Adrenal gland (tissue), 12 donors: ENCODE measurements around the gene TPD52L2. TPM values are rescaled to one million over a fixed set of nuclear protein-coding genes. Genes with fewer than 3 reads are reported as not detected.

Source experiments
- DNase-seq, 7 donors: peaks; one replicate each; pipeline ENCODE4 v3.0.0-alpha.2; 2019 to 2020
- H3K27ac ChIP-seq, 5 donors: fragments of 200-600 bp; sonication (generic) in 4 of 5; 1 replicate in 3 of 5; 2 replicates in 2 of 5; pipeline versions ENCODE4 v1.5.1 to v1.8.0; 2016 to 2020; ENCODE audit warnings: mild to moderate bottlenecking in 1 of 5
- H3K27me3 ChIP-seq: fragments of 200-600 bp; 2 replicates; pipeline ENCODE4 v1.8.0; 2021
- H3K36me3 ChIP-seq, 2 donors: fragments of 200-600 bp; replicated peaks in 1 of 2; 1 replicate in 1 of 2; 2 replicates in 1 of 2; pipeline versions ENCODE4 v1.5.1 to v1.8.0; 2018 to 2022
- H3K4me1 ChIP-seq, 2 donors: fragments of 200-600 bp; replicated peaks in 1 of 2; 1 replicate in 1 of 2; 2 replicates in 1 of 2; pipeline versions ENCODE4 v1.5.1 to v1.8.0; 2018 to 2021
- H3K4me3 ChIP-seq, 4 donors: fragments of 200-600 bp; sonication (generic) in 3 of 4; one replicate each; pipeline ENCODE4 v1.5.1; 2016 to 2018
- H3K9me3 ChIP-seq, 3 donors: fragments of 200-600 bp; sonication (generic) in 1 of 3; replicated peaks in 1 of 3; 1 replicate in 2 of 3; 2 replicates in 1 of 3; pipeline versions ENCODE4 v1.5.1 to v1.8.0; 2016 to 2021
- CTCF ChIP-seq, 6 experiments: fragments of 450-650 bp in 4 of 6; fragments of 200-600 bp in 2 of 6; sonication (generic) in 1 of 6; IDR thresholded peaks; 1 replicate in 5 of 6; 2 replicates in 1 of 6; pipeline versions ENCODE4 v1.5.1 to v1.8.0; 2016 to 2021; ENCODE audit warnings: antibody characterized with exemption in 6 of 6, mild to moderate bottlenecking in 2 of 6, moderate library complexity in 1 of 6
- POLR2A ChIP-seq, 2 donors: fragments of 450-650 bp; IDR thresholded peaks; one replicate each; pipeline ENCODE4 v1.6.1; 2017; ENCODE audit warnings: antibody characterized with exemption in 2 of 2, mild to moderate bottlenecking in 2 of 2, moderate library complexity in 1 of 2
- WGBS, 4 donors: extraction: QIAGEN DNeasy Blood & Tissue Kit in 2 of 4; methylation state at CpG; one replicate each; pipeline versions ENCODE4 v1.1.5 to v1.1.7; 2013 to 2017; 5-methylcytosine and 5-hydroxymethylcytosine counted together
- intact Hi-C, 2 donors: fragments of 100-400 bp; cut with DNase I; formaldehyde crosslinking; loops; one replicate each; pipeline versions ENCODE4 v1.14.1 to v1.15.0; 2022 to 2023
- polyA plus RNA-seq, 3 donors: library from polyadenylated mRNA; stranded (reverse); fragments of 200-250 nt in 2 of 3; fragments of 350-450 nt in 1 of 3; fragmentation: Illumina TruSeq in 1 of 3; extraction: RNeasy Lipid Tissue Mini Kit (QIAGEN cat#74804) in 1 of 3; gene quantifications; one replicate each; pipeline ENCODE4 v1.2.3, GENCODE V29; 2013 to 2014
- total RNA-seq, 9 donors: library from RNA; depleted of rRNA in 4 of 9; stranded (reverse); fragments of >200 nt in 4 of 9; fragments of 120-200 nt in 1 of 9; fragmentation: NEBNext Ultra II Directional in 1 of 9; extraction: Animal tissue kit (Norgen Biotek cat#: 25700) in 1 of 9; gene quantifications; one replicate each; pipeline versions ENCODE4 v1.1.0 to v1.2.4, GENCODE V29; 2013 to 2023
- donor health status: healthy with polysubstance abuse.
- donor health status: Bipolar disorder and iron deficiency.
- donor health status: DM: yes; HTN: yes; CAD: no.
- donor health status: DM: no; HTN: no; CAD: no.
- donor health status: DM: no; HTN: no; CAD: no.
- donor health status: DM: yes; HTN: yes; CAD: no.

TPD52L2 gene
- total and polyA plus RNA-seq, 12 donors, result 81.9 to 125 (median 112) TPM

- peaks cover 10 to 17% of the 10 kb centered on the region in 2 donors for H3K4me1 ChIP-seq
- intact Hi-C loops, result no loop called here
- peak; percentile 63 to 88 (median 81) for DNase-seq
- 0 to 2% (median 0%) methylated on average over 7 to 24 of the region's 24 CpGs for WGBS, 4 donors
- no peaks in the 10 kb centered on the region for H3K9me3 ChIP-seq
- H3K4me3 ChIP-seq, result peak overlapping the region in 1 of 4 donors; percentile 16
- no peaks in the 10 kb centered on the region for H3K27me3 ChIP-seq
- H3K27ac ChIP-seq, result peak overlapping the region in 2 of 5 donors; percentile 20 to 86
- TF ChIP-seq CTCF (IDR thresholded peaks at IDR 0.05) (no peak), POLR2A (IDR thresholded peaks at IDR 0.05) (no peak)
- H3K36me3 ChIP-seq, result no peaks in the 10 kb centered on the region
Observed at GRCh38 chr20:63846128-63846771, 18.8 kb upstream of the TPD52L2 start.

- H3K9me3 ChIP-seq, result no peaks in the 10 kb centered on the region
- WGBS, 4 donors, result 40 to 53% (median 53%) methylated on average over 1 to 3 of the region's 3 CpGs
- peaks cover 10 to 17% of the 10 kb centered on the region in 2 donors for H3K4me1 ChIP-seq
- intact Hi-C loops, result no loop called here
- H3K27me3 ChIP-seq, result no peaks in the 10 kb centered on the region
- no peaks in the 10 kb centered on the region for H3K36me3 ChIP-seq
- DNase-seq, result no peak
- no peak overlapping the region for H3K4me3 ChIP-seq
- TF ChIP-seq CTCF (IDR thresholded peaks at IDR 0.05) (no peak), POLR2A (IDR thresholded peaks at IDR 0.05) (no peak)
- peak overlapping the region in 2 of 5 donors; percentile 2 to 86 for H3K27ac ChIP-seq
Observed at GRCh38 chr20:63846888-63847236, 18.2 kb upstream of the TPD52L2 start.

- H3K27ac ChIP-seq, result peak overlapping the region in 3 of 5 donors; percentile 2 to 86 (median 49)
- no peaks in the 10 kb centered on the region for H3K27me3 ChIP-seq
- DNase-seq, result no peak
- TF ChIP-seq CTCF (IDR thresholded peaks at IDR 0.05) (no peak), POLR2A (IDR thresholded peaks at IDR 0.05) (no peak)
- 47 to 67% (median 53%) methylated on average over 2 to 16 of the region's 16 CpGs for WGBS, 4 donors
- H3K4me1 ChIP-seq, result peaks cover 10 to 17% of the 10 kb centered on the region in 2 donors
- intact Hi-C loops, result no loop called here
- no peaks in the 10 kb centered on the region for H3K9me3 ChIP-seq
- no peak overlapping the region for H3K4me3 ChIP-seq
- no peaks in the 10 kb centered on the region for H3K36me3 ChIP-seq
Observed at GRCh38 chr20:63847237-63848002, 17.6 kb upstream of the TPD52L2 start.

GRCh38 chr20:63848003-63848911, 16.8 kb upstream of the TPD52L2 start:
- no peaks in the 10 kb centered on the region for H3K36me3 ChIP-seq
- no peak for DNase-seq
- TF ChIP-seq POLR2A (IDR thresholded peaks at IDR 0.05), result no peak
- no peak for TF ChIP-seq CTCF (IDR thresholded peaks at IDR 0.05)
- no peak overlapping the region for H3K4me3 ChIP-seq
- WGBS, 4 donors, result 73 to 90% (median 79%) methylated on average over 13 to 28 of the region's 28 CpGs
- no peaks in the 10 kb centered on the region for H3K9me3 ChIP-seq
- no peaks in the 10 kb centered on the region for H3K27me3 ChIP-seq
- peaks cover 10 to 17% of the 10 kb centered on the region in 2 donors for H3K4me1 ChIP-seq
- peak overlapping the region in 2 of 5 donors; percentile 49 to 86 for H3K27ac ChIP-seq
- intact Hi-C loops, result no loop called here
